Stomach (tissue), 4 donors: ENCODE results near the gene TRAF3IP1.

ENCODE experiments used
- CTCF ChIP-seq, 7 experiments: fragments of 450-650 bp in 4 of 7; fragments of 200-600 bp in 3 of 7; sonication (generic) in 3 of 7; IDR thresholded peaks; one replicate each; pipeline ENCODE4 v1.5.1; 2016 to 2019; ENCODE audit warnings: antibody characterized with exemption in 7 of 7, control low read depth in 2 of 7, mild to moderate bottlenecking in 1 of 7
- EP300 ChIP-seq: sonication (generic); formaldehyde crosslinking; IDR thresholded peaks from one replicate; pipeline ENCODE4 v1.6.1; 2017; ENCODE audit warnings: antibody characterized with exemption
- POLR2A ChIP-seq, 4 donors: fragments of 450-650 bp; IDR thresholded peaks; one replicate each; pipeline ENCODE4 v1.6.1; 2016; ENCODE audit warnings: antibody characterized with exemption in 4 of 4, control low read depth in 2 of 4, mild to moderate bottlenecking in 1 of 4, moderate library complexity in 1 of 4
- POLR2AphosphoS5 ChIP-seq, 3 donors: sonication (generic); formaldehyde crosslinking; IDR thresholded peaks; one replicate each; pipeline ENCODE4 v1.6.1; 2016; ENCODE audit warnings: antibody characterized with exemption in 3 of 3

GRCh38 chr2:238380785-238381184 is 60.5 kb downstream of the TRAF3IP1 start:
- TF ChIP-seq CTCF (IDR thresholded peaks at IDR 0.05) (no peak), POLR2AphosphoS5 (IDR thresholded peaks at IDR 0.05) (no peak), EP300 (no peak), POLR2A (IDR thresholded peaks at IDR 0.05) (no peak)
